ENCODE measurements around the gene CCR8.

Gene CCR8

GRCh38 chr3:39280571-39280970 is 48.9 kb upstream of the CCR8 start (continued):
- TF ChIP-seq TSHZ2 (CRISPR knock-in tag; IDR thresholded peaks at IDR 0.05), result no peak
- no peak for TF ChIP-seq ZFP3 (CRISPR knock-in tag; IDR thresholded peaks at IDR 0.05)
- no peak for TF ChIP-seq ZFP30 (CRISPR knock-in tag; IDR thresholded peaks at IDR 0.05)
- no peak for TF ChIP-seq ESRRG (CRISPR knock-in tag; IDR thresholded peaks at IDR 0.05)
- no peak for TF ChIP-seq ZC3H10 (CRISPR knock-in tag; IDR thresholded peaks at IDR 0.05)
- TF ChIP-seq SNAI2 (CRISPR knock-in tag; IDR thresholded peaks at IDR 0.05), result no peak

DNA sequence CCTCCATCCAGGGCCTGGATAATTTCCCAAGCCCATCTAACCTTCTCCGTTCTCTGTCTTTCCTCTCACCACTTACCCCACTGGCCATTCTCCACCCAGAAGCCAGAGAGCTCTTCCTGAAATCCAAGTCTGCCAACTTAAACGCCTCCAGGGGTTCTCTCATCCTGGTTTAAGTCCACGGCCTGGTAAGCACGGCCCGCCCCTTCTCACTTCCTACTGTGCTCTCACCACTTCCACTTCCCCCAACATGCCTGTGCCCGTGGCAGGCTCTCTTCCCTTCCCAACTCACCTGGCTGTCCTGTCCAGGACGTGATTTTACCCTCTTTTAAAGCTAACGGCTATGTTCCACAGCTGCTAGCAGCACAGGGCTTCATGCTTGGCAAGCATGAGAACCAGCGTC is 48.0 kb upstream of the CCR8 start:
- no peak for ATAC-seq
- TF ChIP-seq, protein P1, sequence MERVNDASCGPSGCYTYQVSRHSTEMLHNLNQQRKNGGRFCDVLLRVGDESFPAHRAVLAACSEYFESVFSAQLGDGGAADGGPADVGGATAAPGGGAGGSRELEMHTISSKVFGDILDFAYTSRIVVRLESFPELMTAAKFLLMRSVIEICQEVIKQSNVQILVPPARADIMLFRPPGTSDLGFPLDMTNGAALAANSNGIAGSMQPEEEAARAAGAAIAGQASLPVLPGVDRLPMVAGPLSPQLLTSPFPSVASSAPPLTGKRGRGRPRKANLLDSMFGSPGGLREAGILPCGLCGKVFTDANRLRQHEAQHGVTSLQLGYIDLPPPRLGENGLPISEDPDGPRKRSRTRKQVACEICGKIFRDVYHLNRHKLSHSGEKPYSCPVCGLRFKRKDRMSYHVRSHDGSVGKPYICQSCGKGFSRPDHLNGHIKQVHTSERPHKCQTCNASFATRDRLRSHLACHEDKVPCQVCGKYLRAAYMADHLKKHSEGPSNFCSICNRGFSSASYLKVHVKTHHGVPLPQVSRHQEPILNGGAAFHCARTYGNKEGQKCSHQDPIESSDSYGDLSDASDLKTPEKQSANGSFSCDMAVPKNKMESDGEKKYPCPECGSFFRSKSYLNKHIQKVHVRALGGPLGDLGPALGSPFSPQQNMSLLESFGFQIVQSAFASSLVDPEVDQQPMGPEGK (CRISPR knock-in tag; IDR thresholded peaks at IDR 0.05; ENCODE audit: borderline replicate concordance), result no peak
- TF ChIP-seq ZNF70 (CRISPR knock-in tag; IDR thresholded peaks at IDR 0.05), result no peak
- no peak for TF ChIP-seq ZNF565 (CRISPR knock-in tag; conservative IDR thresholded peaks at IDR 0.05; ENCODE audit: low read depth)
- TF ChIP-seq TOX (CRISPR knock-in tag; IDR thresholded peaks at IDR 0.05; ENCODE audit: borderline replicate concordance), result no peak
- TF ChIP-seq ESRRG (CRISPR knock-in tag; IDR thresholded peaks at IDR 0.05), result no peak
- TF ChIP-seq OSR1 (CRISPR knock-in tag; IDR thresholded peaks at IDR 0.05), result no peak
- TF ChIP-seq GLIS3 (CRISPR knock-in tag; IDR thresholded peaks at IDR 0.05), result no peak

- no peak for ATAC-seq
- TF ChIP-seq OSR1 (CRISPR knock-in tag; IDR thresholded peaks at IDR 0.05), result no peak
Measured at GRCh38 chr3:39282057-39282456, 47.5 kb upstream of the CCR8 start.

- TF ChIP-seq CSDC2 (CRISPR knock-in tag; IDR thresholded peaks at IDR 0.05) (no peak), POU6F1 (CRISPR knock-in tag; IDR thresholded peaks at IDR 0.05; ENCODE audit: borderline replicate concordance, low read depth) (no peak), ZNF70 (CRISPR knock-in tag; IDR thresholded peaks at IDR 0.05) (no peak)
- no peak for ATAC-seq
Measured at GRCh38 chr3:39284457-39284881, 45.0 kb upstream of the CCR8 start.

DNA sequence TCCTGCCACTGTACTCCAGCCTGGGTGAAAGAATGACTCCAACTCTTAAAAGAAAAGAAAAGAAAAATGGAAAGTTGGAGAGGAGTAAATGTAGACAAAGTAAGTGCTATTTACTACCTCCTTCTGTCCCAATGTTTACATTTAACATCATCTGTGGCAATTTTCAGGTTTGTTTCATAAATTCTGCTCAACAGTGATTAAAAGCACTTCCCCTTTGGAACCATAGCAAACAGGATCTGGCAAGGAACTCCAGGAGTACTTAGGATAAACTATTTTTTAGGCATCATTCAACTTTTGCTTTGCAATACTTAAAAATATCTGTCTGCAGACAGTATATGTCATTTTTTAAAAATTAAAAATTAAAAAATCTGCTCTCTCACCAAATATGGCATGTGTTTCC is 44.2 kb upstream of the CCR8 start:
- ATAC-seq, result no peak
- TF ChIP-seq RARB (CRISPR knock-in tag; IDR thresholded peaks at IDR 0.05) (no peak), ARNTL (CRISPR knock-in tag; IDR thresholded peaks at IDR 0.05; ENCODE audit: borderline replicate concordance, low read depth) (no peak), OSR1 (CRISPR knock-in tag; IDR thresholded peaks at IDR 0.05) (no peak), TSHZ2 (CRISPR knock-in tag; IDR thresholded peaks at IDR 0.05) (no peak), TOX (CRISPR knock-in tag; IDR thresholded peaks at IDR 0.05; ENCODE audit: borderline replicate concordance) (no peak), ZFP3 (CRISPR knock-in tag; IDR thresholded peaks at IDR 0.05) (no peak), SNAI2 (CRISPR knock-in tag; IDR thresholded peaks at IDR 0.05) (no peak), PPARA (CRISPR knock-in tag; IDR thresholded peaks at IDR 0.05; ENCODE audit: borderline replicate concordance) (no peak), TCF4 (CRISPR knock-in tag; IDR thresholded peaks at IDR 0.05; ENCODE audit: borderline replicate concordance) (no peak), ZNF565 (CRISPR knock-in tag; conservative IDR thresholded peaks at IDR 0.05; ENCODE audit: low read depth) (no peak), ISL1 (CRISPR knock-in tag; IDR thresholded peaks at IDR 0.05) (no peak), ZNF70 (CRISPR knock-in tag; IDR thresholded peaks at IDR 0.05) (no peak)
- TF ChIP-seq, protein P2, sequence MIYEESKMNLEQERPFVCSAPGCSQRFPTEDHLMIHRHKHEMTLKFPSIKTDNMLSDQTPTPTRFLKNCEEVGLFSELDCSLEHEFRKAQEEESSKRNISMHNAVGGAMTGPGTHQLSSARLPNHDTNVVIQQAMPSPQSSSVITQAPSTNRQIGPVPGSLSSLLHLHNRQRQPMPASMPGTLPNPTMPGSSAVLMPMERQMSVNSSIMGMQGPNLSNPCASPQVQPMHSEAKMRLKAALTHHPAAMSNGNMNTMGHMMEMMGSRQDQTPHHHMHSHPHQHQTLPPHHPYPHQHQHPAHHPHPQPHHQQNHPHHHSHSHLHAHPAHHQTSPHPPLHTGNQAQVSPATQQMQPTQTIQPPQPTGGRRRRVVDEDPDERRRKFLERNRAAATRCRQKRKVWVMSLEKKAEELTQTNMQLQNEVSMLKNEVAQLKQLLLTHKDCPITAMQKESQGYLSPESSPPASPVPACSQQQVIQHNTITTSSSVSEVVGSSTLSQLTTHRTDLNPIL (CRISPR knock-in tag; IDR thresholded peaks at IDR 0.05; ENCODE audit: low read depth), result no peak
- TF ChIP-seq, protein P1 (CRISPR knock-in tag; IDR thresholded peaks at IDR 0.05; ENCODE audit: borderline replicate concordance), result no peak
- TF ChIP-seq, protein P3, sequence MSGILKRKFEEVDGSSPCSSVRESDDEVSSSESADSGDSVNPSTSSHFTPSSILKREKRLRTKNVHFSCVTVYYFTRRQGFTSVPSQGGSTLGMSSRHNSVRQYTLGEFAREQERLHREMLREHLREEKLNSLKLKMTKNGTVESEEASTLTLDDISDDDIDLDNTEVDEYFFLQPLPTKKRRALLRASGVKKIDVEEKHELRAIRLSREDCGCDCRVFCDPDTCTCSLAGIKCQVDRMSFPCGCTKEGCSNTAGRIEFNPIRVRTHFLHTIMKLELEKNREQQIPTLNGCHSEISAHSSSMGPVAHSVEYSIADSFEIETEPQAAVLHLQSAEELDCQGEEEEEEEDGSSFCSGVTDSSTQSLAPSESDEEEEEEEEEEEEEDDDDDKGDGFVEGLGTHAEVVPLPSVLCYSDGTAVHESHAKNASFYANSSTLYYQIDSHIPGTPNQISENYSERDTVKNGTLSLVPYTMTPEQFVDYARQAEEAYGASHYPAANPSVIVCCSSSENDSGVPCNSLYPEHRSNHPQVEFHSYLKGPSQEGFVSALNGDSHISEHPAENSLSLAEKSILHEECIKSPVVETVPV (CRISPR knock-in tag; IDR thresholded peaks at IDR 0.05), result no peak
